Esophagus muscularis mucosa (tissue), 4 donors: ENCODE data around the gene TANGO6. TPM values are rescaled to one million over a fixed set of nuclear protein-coding genes. Genes with fewer than 3 reads are reported as not detected.
A peak's percentile ranks its signal among the peaks of the same experiment; 100 is the strongest.

Experiments
- DNase-seq: peaks from one replicate; pipeline ENCODE4 v3.0.0-alpha.2; 2017; ENCODE audit errors: extremely low spot score
- H3K27ac ChIP-seq, 4 donors: fragments of 200-600 bp; sonication (generic); replicated peaks in 1 of 4; 1 replicate in 3 of 4; 2 replicates in 1 of 4; pipeline ENCODE4 v1.5.1; 2016 to 2019; ENCODE audit warnings: mild to moderate bottlenecking in 1 of 4
- H3K27me3 ChIP-seq, 4 donors: fragments of 200-600 bp; sonication (generic); one replicate each; pipeline versions ENCODE4 v1.5.1 to v1.6.0; 2016 to 2019
- H3K36me3 ChIP-seq, 4 donors: fragments of 200-600 bp; sonication (generic); one replicate each; pipeline ENCODE4 v1.5.1; 2016 to 2019
- H3K4me1 ChIP-seq, 4 donors: fragments of 200-600 bp; sonication (generic); one replicate each; pipeline ENCODE4 v1.5.1; 2016 to 2019
- H3K4me3 ChIP-seq, 4 donors: fragments of 200-600 bp; sonication (generic); 1 replicate in 2 of 4; 2 replicates in 2 of 4; pipeline ENCODE4 v1.5.1; 2016 to 2019; ENCODE audit warnings: mild to moderate bottlenecking in 4 of 4, moderate library complexity in 1 of 4
- H3K9me3 ChIP-seq, 4 donors: fragments of 200-600 bp; sonication (generic); 1 replicate in 3 of 4; 2 replicates in 1 of 4; pipeline ENCODE4 v1.5.1; 2016 to 2019
- EP300 ChIP-seq: sonication (generic); formaldehyde crosslinking; IDR thresholded peaks from one replicate; pipeline ENCODE4 v1.6.1; 2017; ENCODE audit warnings: antibody characterized with exemption
- POLR2A ChIP-seq: fragments of 450-650 bp; IDR thresholded peaks from one replicate; pipeline ENCODE4 v1.6.1; 2017; ENCODE audit warnings: antibody characterized with exemption, moderate library complexity, mild to moderate bottlenecking, low read depth
- POLR2AphosphoS5 ChIP-seq, 2 donors: sonication (generic); formaldehyde crosslinking; IDR thresholded peaks; one replicate each; pipeline ENCODE4 v1.6.1; 2017; ENCODE audit warnings: antibody characterized with exemption in 2 of 2
- WGBS: methylation state at CpG from one replicate; pipeline ENCODE4 v1.1.5; 2018; 5-methylcytosine and 5-hydroxymethylcytosine counted together
- intact Hi-C: fragments of 100-400 bp; cut with DNase I; formaldehyde crosslinking; loops from one replicate; pipeline ENCODE4 v1.15.1; 2023
- total RNA-seq, 4 donors: library from RNA; depleted of rRNA; stranded (reverse); fragments of >200 nt; gene quantifications; one replicate each; pipeline versions ENCODE4 v1.1.0 to v1.2.1, GENCODE V29; 2016
- TF ChIP-seq, protein P1 (sequence below), 3 experiments: fragments of 200-600 bp in 2 of 3; fragments of 450-650 bp in 1 of 3; sonication (generic) in 2 of 3; IDR thresholded peaks; one replicate each; pipeline ENCODE4 v1.5.1; 2017 to 2019; ENCODE audit warnings: antibody characterized with exemption in 3 of 3, mild to moderate bottlenecking in 2 of 3, moderate library complexity in 1 of 3

TANGO6 gene
- total RNA-seq, 4 donors from 2014 or later: 15.7 to 21.3 (median 18.3) TPM

GRCh38 chr16:69109486-69110270 lies 266.3 kb downstream of the TANGO6 start:
- H3K27me3 ChIP-seq: peaks cover 0 to 35% (median 0%) of the 10 kb centered on the region in 4 donors
- WGBS: 95% methylated on average over 40 of the region's 48 CpGs
- H3K9me3 ChIP-seq: no peaks in the 10 kb centered on the region
- H3K36me3 ChIP-seq: peaks cover 0 to 44% (median 25%) of the 10 kb centered on the region in 4 donors
- no peak for DNase-seq
- peaks cover 34 to 44% (median 39%) of the 10 kb centered on the region in 4 donors for H3K4me1 ChIP-seq
- H3K4me3 ChIP-seq: no peak overlapping the region
- no peak overlapping the region for H3K27ac ChIP-seq
- TF ChIP-seq, protein P1, sequence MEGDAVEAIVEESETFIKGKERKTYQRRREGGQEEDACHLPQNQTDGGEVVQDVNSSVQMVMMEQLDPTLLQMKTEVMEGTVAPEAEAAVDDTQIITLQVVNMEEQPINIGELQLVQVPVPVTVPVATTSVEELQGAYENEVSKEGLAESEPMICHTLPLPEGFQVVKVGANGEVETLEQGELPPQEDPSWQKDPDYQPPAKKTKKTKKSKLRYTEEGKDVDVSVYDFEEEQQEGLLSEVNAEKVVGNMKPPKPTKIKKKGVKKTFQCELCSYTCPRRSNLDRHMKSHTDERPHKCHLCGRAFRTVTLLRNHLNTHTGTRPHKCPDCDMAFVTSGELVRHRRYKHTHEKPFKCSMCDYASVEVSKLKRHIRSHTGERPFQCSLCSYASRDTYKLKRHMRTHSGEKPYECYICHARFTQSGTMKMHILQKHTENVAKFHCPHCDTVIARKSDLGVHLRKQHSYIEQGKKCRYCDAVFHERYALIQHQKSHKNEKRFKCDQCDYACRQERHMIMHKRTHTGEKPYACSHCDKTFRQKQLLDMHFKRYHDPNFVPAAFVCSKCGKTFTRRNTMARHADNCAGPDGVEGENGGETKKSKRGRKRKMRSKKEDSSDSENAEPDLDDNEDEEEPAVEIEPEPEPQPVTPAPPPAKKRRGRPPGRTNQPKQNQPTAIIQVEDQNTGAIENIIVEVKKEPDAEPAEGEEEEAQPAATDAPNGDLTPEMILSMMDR (IDR thresholded peaks at IDR 0.05): no peak
- no peak for TF ChIP-seq POLR2A
- intact Hi-C loops: no loop called here

DNA sequence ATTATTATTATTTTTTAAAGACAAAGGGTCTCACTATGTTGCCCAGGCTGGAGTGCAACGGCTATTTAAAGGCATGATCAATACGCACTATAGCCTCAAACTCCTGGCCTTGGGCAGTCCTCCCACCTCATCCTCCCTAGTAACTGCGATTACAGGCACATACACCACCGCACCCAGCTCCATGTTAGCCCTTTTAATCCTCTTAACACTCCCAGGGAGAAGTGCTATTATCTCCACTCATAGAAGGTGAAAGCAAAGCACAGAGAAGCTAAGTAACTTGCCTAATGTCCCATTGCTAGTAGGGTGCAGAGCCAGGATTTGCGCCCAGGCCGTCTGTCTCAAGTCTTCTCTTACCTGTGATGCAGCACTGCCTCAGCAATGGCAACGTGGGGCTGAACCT lies 267.1 kb downstream of the TANGO6 start:
- no peak for DNase-seq
- Histone ChIP-seq H3K4me3 (no peak overlapping the region), H3K4me1 (peaks cover 30 to 40% (median 35%) of the 10 kb centered on the region in 4 donors), H3K9me3 (no peaks in the 10 kb centered on the region), H3K27ac (no peak overlapping the region), H3K27me3 (peaks cover 0 to 35% (median 0%) of the 10 kb centered on the region in 4 donors), H3K36me3 (peaks cover 0 to 51% (median 32%) of the 10 kb centered on the region in 4 donors)
- intact Hi-C loops: no loop called here
- TF ChIP-seq EP300 (no peak), POLR2AphosphoS5 (IDR thresholded peaks at IDR 0.05) (no peak)
- WGBS: 96% methylated on average over 7 of the region's 7 CpGs

GRCh38 chr16:69111216-69111875 lies 268.0 kb downstream of the TANGO6 start:
- intact Hi-C loops: no loop called here
- no peak for DNase-seq

GRCh38 chr16:69111876-69112230 lies 268.5 kb downstream of the TANGO6 start:
- TF ChIP-seq EP300 (no peak), POLR2AphosphoS5 (IDR thresholded peaks at IDR 0.05) (no peak), POLR2A (no peak)
- TF ChIP-seq, protein P1 (IDR thresholded peaks at IDR 0.05): no peak
- H3K9me3 ChIP-seq: no peaks in the 10 kb centered on the region
- 79% methylated on average over 2 of the region's 5 CpGs for WGBS
- H3K4me1 ChIP-seq: peaks cover 23 to 34% (median 27%) of the 10 kb centered on the region in 4 donors
- peaks cover 0 to 65% (median 36%) of the 10 kb centered on the region in 4 donors for H3K36me3 ChIP-seq
- peaks cover 0 to 29% (median 0%) of the 10 kb centered on the region in 4 donors for H3K27me3 ChIP-seq
- H3K27ac ChIP-seq: no peak overlapping the region
- intact Hi-C loops: no loop called here
- DNase-seq: no peak
- no peak overlapping the region for H3K4me3 ChIP-seq

More at GRCh38 chr16:69111216-69111875, 268.0 kb downstream of the TANGO6 start:
- TF ChIP-seq, protein P1 (IDR thresholded peaks at IDR 0.05): no peak
- TF ChIP-seq POLR2AphosphoS5 (IDR thresholded peaks at IDR 0.05): no peak
- H3K9me3 ChIP-seq: no peaks in the 10 kb centered on the region
- peaks cover 0 to 34% (median 0%) of the 10 kb centered on the region in 4 donors for H3K27me3 ChIP-seq
- H3K27ac ChIP-seq: no peak overlapping the region
- H3K4me1 ChIP-seq: peaks cover 24 to 34% (median 30%) of the 10 kb centered on the region in 4 donors
- peaks cover 0 to 60% (median 35%) of the 10 kb centered on the region in 4 donors for H3K36me3 ChIP-seq
- WGBS: 89% methylated on average over 6 of the region's 6 CpGs
- no peak overlapping the region for H3K4me3 ChIP-seq

DNA sequence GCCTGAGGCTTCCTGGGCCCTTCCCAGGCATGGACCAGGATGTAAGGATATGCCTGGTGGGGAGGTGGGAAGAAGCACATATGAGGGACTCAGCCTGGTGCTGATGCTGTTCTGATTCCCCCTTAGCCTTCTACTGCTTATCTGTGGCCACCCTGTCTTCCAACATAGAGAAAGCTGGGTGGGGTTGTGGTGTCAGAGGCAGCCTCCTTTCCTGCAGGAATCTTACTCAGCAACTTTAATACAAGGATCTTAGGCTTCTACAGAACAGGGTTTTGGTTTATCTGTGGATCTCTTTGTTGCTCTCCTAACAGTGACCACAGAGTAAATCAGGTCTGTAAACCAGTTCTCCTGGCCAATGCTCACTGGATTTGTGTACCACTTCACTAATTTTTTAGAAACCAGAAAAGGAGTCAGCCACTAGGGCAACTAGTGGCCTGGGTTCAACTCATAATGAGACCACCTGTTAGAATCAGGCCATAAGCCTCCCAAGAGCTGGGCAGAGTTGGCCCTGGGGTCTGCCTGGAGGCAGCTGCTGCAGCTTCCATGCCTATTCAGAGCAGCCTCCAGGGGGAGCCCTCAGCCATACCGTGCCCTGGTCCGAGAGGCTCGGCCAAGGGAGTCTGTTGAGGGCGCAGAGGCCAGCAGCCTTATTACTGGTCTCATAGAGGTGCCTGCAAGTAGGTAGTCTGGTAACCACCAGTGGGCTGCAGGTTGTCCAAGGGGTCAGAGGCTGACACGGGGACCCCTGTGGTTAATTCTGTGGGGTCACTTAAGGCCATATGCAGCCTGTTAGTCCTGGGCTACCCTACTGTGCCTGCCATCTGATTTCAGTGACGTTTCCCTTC lies 269.2 kb downstream of the TANGO6 start:
- H3K4me1 ChIP-seq: peaks cover 16 to 34% (median 24%) of the 10 kb centered on the region in 4 donors
- peaks cover 0 to 70% (median 37%) of the 10 kb centered on the region in 4 donors for H3K36me3 ChIP-seq
- intact Hi-C loops: no loop called here
- no peak overlapping the region for H3K4me3 ChIP-seq
- peaks cover 0 to 23% (median 0%) of the 10 kb centered on the region in 4 donors for H3K27me3 ChIP-seq
- no peak for DNase-seq
- H3K27ac ChIP-seq: no peak overlapping the region
- WGBS: 75% methylated on average over 1 of the region's 6 CpGs
- TF ChIP-seq EP300: no peak
- TF ChIP-seq, protein P1 (IDR thresholded peaks at IDR 0.05): peak; percentile 39 to 70 (median 46)
- H3K9me3 ChIP-seq: no peaks in the 10 kb centered on the region
